Fibroblast of lung (primary cell): ENCODE measurements around the gene GM2A. TPM values are rescaled to one million over a fixed set of nuclear protein-coding genes. Genes with fewer than 3 reads are reported as not detected.

ENCODE experiments used
- DNase-seq, 2 donors: peaks; one replicate each; pipeline versions ENCODE4 v3.0.0 to v3.0.0-alpha.2; 2010; ENCODE audit warnings: low read depth in 2 of 2
- H2AFZ ChIP-seq: 2 replicates; pipeline ENCODE4 v1.5.1; 2012; ENCODE audit warnings: low read length, control low read depth, inconsistent platforms
- H3K27ac ChIP-seq: 2 replicates; pipeline ENCODE4 v1.5.1; 2011; ENCODE audit warnings: low read length, control low read depth; ENCODE audit not compliant: insufficient read depth
- H3K27me3 ChIP-seq: 2 replicates; pipeline ENCODE4 v1.5.1; 2011; ENCODE audit warnings: mild to moderate bottlenecking, low read length; ENCODE audit not compliant: control insufficient read depth, insufficient read depth
- H3K36me3 ChIP-seq: 2 replicates; pipeline ENCODE4 v1.5.1; 2011; ENCODE audit warnings: low read length; ENCODE audit not compliant: control insufficient read depth, insufficient read depth
- H3K4me1 ChIP-seq: 2 replicates; pipeline ENCODE4 v1.5.1; 2011; ENCODE audit warnings: low read length; ENCODE audit not compliant: control insufficient read depth, insufficient read depth; ENCODE audit errors: extremely low read depth
- H3K4me2 ChIP-seq: 2 replicates; pipeline ENCODE4 v1.5.1; 2011; ENCODE audit warnings: low read length, control low read depth; ENCODE audit not compliant: insufficient read depth; ENCODE audit errors: extremely low read depth
- H3K4me3 ChIP-seq, 4 experiments: fragments of 200-600 bp in 1 of 4; sonication (generic) in 1 of 4; replicated peaks in 1 of 4; 2 replicates each; pipeline ENCODE4 v1.5.1; 2011 to 2016; ENCODE audit warnings: low read length in 4 of 4, low read depth in 3 of 4, mild to moderate bottlenecking in 3 of 4, control low read depth in 2 of 4, inconsistent platforms in 1 of 4, mixed read lengths in 1 of 4; ENCODE audit not compliant: insufficient read depth in 1 of 4; ENCODE audit errors: control extremely low read depth in 1 of 4
- H3K79me2 ChIP-seq: 2 replicates; pipeline ENCODE4 v1.5.1; 2012; ENCODE audit warnings: mild to moderate bottlenecking, low read length, inconsistent platforms; ENCODE audit not compliant: control insufficient read depth, insufficient read depth
- H3K9ac ChIP-seq: 2 replicates; pipeline ENCODE4 v1.5.1; 2011; ENCODE audit warnings: mild to moderate bottlenecking, low read length, control low read depth; ENCODE audit not compliant: insufficient read depth
- H3K9me3 ChIP-seq: 2 replicates; pipeline ENCODE4 v1.5.1; 2012; ENCODE audit warnings: low read depth, low read length; ENCODE audit not compliant: control insufficient read depth, insufficient read depth
- H4K20me1 ChIP-seq: 2 replicates; pipeline ENCODE4 v1.5.1; 2011; ENCODE audit warnings: low read length; ENCODE audit not compliant: control insufficient read depth, insufficient read depth; ENCODE audit errors: extremely low read depth
- CTCF ChIP-seq, 2 donors: IDR thresholded peaks in 1 of 2; conservative IDR thresholded peaks in 1 of 2; 1 replicate in 1 of 2; 2 replicates in 1 of 2; pipeline ENCODE4 v1.5.1; 2011 to 2012; ENCODE audit warnings: low read length in 2 of 2, control low read depth in 1 of 2, inconsistent platforms in 1 of 2, low read depth in 1 of 2, mild to moderate bottlenecking in 1 of 2
- EZH2 ChIP-seq: IDR thresholded peaks from 2 replicates; pipeline ENCODE4 v1.5.1; 2012; ENCODE audit warnings: low read length, control low read depth, mild to moderate bottlenecking; ENCODE audit errors: missing control alignments
- polyA plus RNA-seq, 2 donors: library from polyadenylated mRNA; depleted of rRNA in 1 of 2; stranded (reverse) in 1 of 2; unstranded in 1 of 2; fragments of >200 nt; gene quantifications; 2 replicates each; pipeline ENCODE4 v1.2.1, GENCODE V29; 2011 to 2012; ENCODE audit warnings: missing spikeins in 1 of 2
- total RNA-seq: library from RNA; depleted of rRNA; stranded (reverse); fragments of >200 nt; gene quantifications from 2 replicates; pipeline ENCODE4 v1.2.1, GENCODE V29; 2014

GM2A gene
- total and polyA plus RNA-seq, 2 donors (not counting 1 experiment from before 2014, with no cell fraction given), result 11.9 to 28.2 TPM

GRCh38 chr5:151286246-151286645 lies 33.3 kb downstream of the GM2A start:
- no peak overlapping the region for H3K4me3 ChIP-seq
- TF ChIP-seq CTCF (conservative IDR thresholded peaks at IDR 0.05 in 1 of 2, IDR thresholded peaks at IDR 0.05 in 1 of 2; ENCODE audit: low read depth in 1 of 2, low read length in 2 of 2) (no peak), EZH2 (no peak)

GRCh38 chr5:151288180-151288579 lies 35.2 kb downstream of the GM2A start:
- H3K9ac ChIP-seq, result no peak overlapping the region
- no peak overlapping the region for H3K4me3 ChIP-seq
- H3K36me3 ChIP-seq, result no peaks in the 10 kb centered on the region
- H3K4me1 ChIP-seq, result no peaks in the 10 kb centered on the region
- peaks cover 3% of the 10 kb centered on the region for H3K27me3 ChIP-seq
- no peak overlapping the region for H3K27ac ChIP-seq
- no peak overlapping the region for H3K4me2 ChIP-seq
- no peaks in the 10 kb centered on the region for H4K20me1 ChIP-seq
- no peak overlapping the region for H2AFZ ChIP-seq
- no peak for DNase-seq
- TF ChIP-seq EZH2, result no peak
- TF ChIP-seq CTCF (conservative IDR thresholded peaks at IDR 0.05 in 1 of 2, IDR thresholded peaks at IDR 0.05 in 1 of 2; ENCODE audit: low read depth in 1 of 2, low read length in 2 of 2), result no peak
- H3K79me2 ChIP-seq, result no peaks in the 10 kb centered on the region
- no peaks in the 10 kb centered on the region for H3K9me3 ChIP-seq

More at GRCh38 chr5:151286246-151286645, 33.3 kb downstream of the GM2A start:
- Histone ChIP-seq H4K20me1 (no peaks in the 10 kb centered on the region), H3K27ac (no peak overlapping the region), H3K9ac (no peak overlapping the region), H3K27me3 (peaks cover 3% of the 10 kb centered on the region), H3K79me2 (no peaks in the 10 kb centered on the region), H3K4me2 (no peak overlapping the region), H2AFZ (no peak overlapping the region), H3K4me1 (no peaks in the 10 kb centered on the region), H3K36me3 (no peaks in the 10 kb centered on the region), H3K9me3 (no peaks in the 10 kb centered on the region)
- no peak for DNase-seq

- no peaks in the 10 kb centered on the region for H3K4me1 ChIP-seq
- H3K79me2 ChIP-seq, result no peaks in the 10 kb centered on the region
- no peak for DNase-seq
- no peaks in the 10 kb centered on the region for H3K36me3 ChIP-seq
- H3K27me3 ChIP-seq, result no peaks in the 10 kb centered on the region
- H3K27ac ChIP-seq, result no peak overlapping the region
- H3K9ac ChIP-seq, result no peak overlapping the region
- H2AFZ ChIP-seq, result no peak overlapping the region
- TF ChIP-seq EZH2 (no peak), CTCF (conservative IDR thresholded peaks at IDR 0.05 in 1 of 2, IDR thresholded peaks at IDR 0.05 in 1 of 2; ENCODE audit: low read depth in 1 of 2, low read length in 2 of 2) (no peak)
- no peak overlapping the region for H3K4me2 ChIP-seq
- H4K20me1 ChIP-seq, result no peaks in the 10 kb centered on the region
- no peaks in the 10 kb centered on the region for H3K9me3 ChIP-seq
- no peak overlapping the region for H3K4me3 ChIP-seq
Measured at GRCh38 chr5:151293624-151294023, 40.6 kb downstream of the GM2A start.
